ENCODE data around the gene PTPRN2. TPM values are rescaled to one million over a fixed set of nuclear protein-coding genes. Genes with fewer than 3 reads are reported as not detected.

PTPRN2 gene
- total RNA-seq, 1 donor from 2014 or later = 11.4 TPM

DNA sequence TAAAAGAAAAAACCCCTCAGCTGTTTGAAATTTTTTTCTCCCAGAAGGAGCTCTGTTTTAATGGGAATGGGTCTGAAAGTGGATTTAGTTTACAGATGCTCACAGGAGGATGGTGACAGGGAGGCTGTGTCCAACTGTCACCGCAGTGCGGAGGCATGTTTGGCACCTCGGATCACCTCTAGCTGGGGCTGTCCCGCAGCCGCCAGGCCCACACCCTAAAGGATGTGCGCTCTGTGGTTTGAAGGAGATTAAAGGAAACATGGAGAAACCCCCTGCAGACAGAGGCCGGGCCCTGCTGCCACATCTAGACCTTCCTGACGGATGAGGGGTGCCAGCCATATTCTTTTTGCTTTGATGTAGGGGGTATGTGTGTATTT, 1090.3 kb downstream of the PTPRN2 start:
- TF ChIP-seq, protein P1, sequence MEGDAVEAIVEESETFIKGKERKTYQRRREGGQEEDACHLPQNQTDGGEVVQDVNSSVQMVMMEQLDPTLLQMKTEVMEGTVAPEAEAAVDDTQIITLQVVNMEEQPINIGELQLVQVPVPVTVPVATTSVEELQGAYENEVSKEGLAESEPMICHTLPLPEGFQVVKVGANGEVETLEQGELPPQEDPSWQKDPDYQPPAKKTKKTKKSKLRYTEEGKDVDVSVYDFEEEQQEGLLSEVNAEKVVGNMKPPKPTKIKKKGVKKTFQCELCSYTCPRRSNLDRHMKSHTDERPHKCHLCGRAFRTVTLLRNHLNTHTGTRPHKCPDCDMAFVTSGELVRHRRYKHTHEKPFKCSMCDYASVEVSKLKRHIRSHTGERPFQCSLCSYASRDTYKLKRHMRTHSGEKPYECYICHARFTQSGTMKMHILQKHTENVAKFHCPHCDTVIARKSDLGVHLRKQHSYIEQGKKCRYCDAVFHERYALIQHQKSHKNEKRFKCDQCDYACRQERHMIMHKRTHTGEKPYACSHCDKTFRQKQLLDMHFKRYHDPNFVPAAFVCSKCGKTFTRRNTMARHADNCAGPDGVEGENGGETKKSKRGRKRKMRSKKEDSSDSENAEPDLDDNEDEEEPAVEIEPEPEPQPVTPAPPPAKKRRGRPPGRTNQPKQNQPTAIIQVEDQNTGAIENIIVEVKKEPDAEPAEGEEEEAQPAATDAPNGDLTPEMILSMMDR (IDR thresholded peaks at IDR 0.05; ENCODE audit: unreplicated experiment) = no peak
- H3K9me3 Mint-ChIP-seq (ENCODE audit: low read depth) = no peaks in the 10 kb centered on the region
- no peaks in the 10 kb centered on the region for H3K36me3 Mint-ChIP-seq (ENCODE audit: insufficient read depth)
- peaks cover 29% of the 10 kb centered on the region for H3K27me3 Mint-ChIP-seq
- peak overlapping the region; percentile 41 for H3K27ac Mint-ChIP-seq
- DNase-seq (ENCODE audit: low spot score, unreplicated experiment) = no peak
- peaks cover 13% of the 10 kb centered on the region for H3K4me1 Mint-ChIP-seq (ENCODE audit: low read depth)
- no peak overlapping the region for H3K4me3 Mint-ChIP-seq (ENCODE audit: low read depth)

GRCh38 chr7:157496416-157497275, 1091.0 kb downstream of the PTPRN2 start:
- DNase-seq (ENCODE audit: low spot score, unreplicated experiment) = no peak
- Mint-ChIP-seq H3K4me3 (ENCODE audit: low read depth) (no peak overlapping the region), H3K4me1 (ENCODE audit: low read depth) (peaks cover 13% of the 10 kb centered on the region), H3K36me3 (ENCODE audit: insufficient read depth) (no peaks in the 10 kb centered on the region), H3K9me3 (ENCODE audit: low read depth) (no peaks in the 10 kb centered on the region), H3K27ac (no peak overlapping the region), H3K27me3 (peaks cover 24% of the 10 kb centered on the region)
- TF ChIP-seq, protein P1 (IDR thresholded peaks at IDR 0.05; ENCODE audit: unreplicated experiment) = no peak

- H3K27ac Mint-ChIP-seq = no peak overlapping the region
- no peak for DNase-seq (ENCODE audit: low spot score, unreplicated experiment)
- H3K27me3 Mint-ChIP-seq = peaks cover 22% of the 10 kb centered on the region
- H3K9me3 Mint-ChIP-seq (ENCODE audit: low read depth) = peaks cover 7% of the 10 kb centered on the region
- H3K4me3 Mint-ChIP-seq (ENCODE audit: low read depth) = no peak overlapping the region
- H3K4me1 Mint-ChIP-seq (ENCODE audit: low read depth) = peaks cover 13% of the 10 kb centered on the region
- TF ChIP-seq, protein P1 (IDR thresholded peaks at IDR 0.05; ENCODE audit: unreplicated experiment) = no peak
- H3K36me3 Mint-ChIP-seq (ENCODE audit: insufficient read depth) = peaks cover 1% of the 10 kb centered on the region
Measured at GRCh38 chr7:157495594-157495993, 1092.0 kb downstream of the PTPRN2 start.

- Mint-ChIP-seq H3K9me3 (ENCODE audit: low read depth) (peaks cover 8% of the 10 kb centered on the region), H3K4me3 (ENCODE audit: low read depth) (no peak overlapping the region), H3K27me3 (peaks cover 22% of the 10 kb centered on the region)
Measured at GRCh38 chr7:157495177-157495553, 1092.5 kb downstream of the PTPRN2 start.

DNA sequence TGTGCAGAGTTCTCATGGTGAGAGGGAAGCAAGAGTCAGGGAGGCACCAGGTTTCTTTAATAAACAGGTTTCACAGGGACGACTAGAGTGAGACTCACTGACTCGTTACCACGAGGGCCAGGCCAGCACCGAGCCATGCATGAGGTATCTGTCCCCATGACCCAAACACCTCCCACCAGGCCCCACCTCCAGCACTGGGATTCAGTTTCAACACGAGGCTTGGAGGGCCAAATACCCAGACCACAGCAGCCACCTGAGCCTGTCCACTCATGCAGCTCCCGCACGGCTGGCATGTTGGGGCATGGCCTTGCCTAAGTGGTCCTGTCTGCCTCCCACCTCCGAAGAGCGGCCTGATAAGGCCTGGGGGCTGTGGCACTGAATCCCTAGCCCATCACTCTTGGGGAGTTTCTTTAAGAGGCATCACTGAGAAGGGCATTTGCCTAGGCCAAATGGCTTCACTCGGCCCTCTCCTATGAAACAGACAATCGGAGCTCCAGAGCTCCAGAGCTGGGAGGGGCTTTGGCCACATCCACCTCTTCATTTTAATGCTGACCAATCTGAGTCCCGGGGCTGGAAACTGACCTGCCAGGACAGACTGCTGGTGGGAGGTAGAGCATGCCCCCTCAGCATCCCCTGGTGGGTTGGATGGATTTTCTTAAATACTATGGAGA, 1093.0 kb downstream of the PTPRN2 start:
- TF ChIP-seq, protein P1 (IDR thresholded peaks at IDR 0.05; ENCODE audit: unreplicated experiment) = no peak
- Mint-ChIP-seq H3K4me1 (ENCODE audit: low read depth) (peaks cover 13% of the 10 kb centered on the region), H3K4me3 (ENCODE audit: low read depth) (no peak overlapping the region), H3K27ac (no peak overlapping the region), H3K9me3 (ENCODE audit: low read depth) (peaks cover 8% of the 10 kb centered on the region), H3K27me3 (peaks cover 19% of the 10 kb centered on the region), H3K36me3 (ENCODE audit: insufficient read depth) (peaks cover 1% of the 10 kb centered on the region)
- no peak for DNase-seq (ENCODE audit: low spot score, unreplicated experiment)

More at GRCh38 chr7:157495177-157495553, 1092.5 kb downstream of the PTPRN2 start:
- no peak for DNase-seq (ENCODE audit: low spot score, unreplicated experiment)
- Mint-ChIP-seq H3K4me1 (ENCODE audit: low read depth) (peaks cover 13% of the 10 kb centered on the region), H3K27ac (no peak overlapping the region), H3K36me3 (ENCODE audit: insufficient read depth) (peaks cover 1% of the 10 kb centered on the region)
- TF ChIP-seq, protein P1 (IDR thresholded peaks at IDR 0.05; ENCODE audit: unreplicated experiment) = no peak
